Hepatocyte (in vitro differentiated cells): ENCODE data around the gene PPP3CA. TPM values are rescaled to one million over a fixed set of nuclear protein-coding genes. Genes with fewer than 3 reads are reported as not detected.

Source experiments
- DNase-seq: peaks from one replicate; pipeline ENCODE4 v3.0.0-alpha.2; 2016; ENCODE audit warnings: low spot score
- H2AFZ ChIP-seq: fragments of 200-600 bp; sonication (generic); 2 replicates; pipeline ENCODE4 v1.6.0; 2016; ENCODE audit warnings: antibody characterized with exemption, mild to moderate bottlenecking
- H3K27ac ChIP-seq: fragments of 200-600 bp; sonication (generic); 2 replicates; pipeline ENCODE4 v1.5.1; 2016; ENCODE audit warnings: mild to moderate bottlenecking
- H3K27me3 ChIP-seq: fragments of 200-600 bp; sonication (generic); 2 replicates; pipeline ENCODE4 v1.6.1; 2016
- H3K36me3 ChIP-seq: fragments of 200-600 bp; sonication (generic); replicated peaks from 2 replicates; pipeline ENCODE4 v1.5.1; 2016; ENCODE audit warnings: low read depth; ENCODE audit not compliant: insufficient read depth
- H3K4me1 ChIP-seq: fragments of 200-600 bp; sonication (generic); 2 replicates; pipeline ENCODE4 v1.5.1; 2016; ENCODE audit warnings: mild to moderate bottlenecking, moderate library complexity; ENCODE audit not compliant: insufficient read depth
- H3K4me2 ChIP-seq: fragments of 200-600 bp; sonication (generic); 2 replicates; pipeline ENCODE4 v1.6.0; 2016
- H3K4me3 ChIP-seq: fragments of 200-600 bp; sonication (generic); 2 replicates; pipeline ENCODE4 v1.5.1; 2016; ENCODE audit warnings: mild to moderate bottlenecking
- H3K79me2 ChIP-seq: fragments of 200-600 bp; sonication (generic); 2 replicates; pipeline ENCODE4 v1.6.0; 2017; ENCODE audit warnings: mild to moderate bottlenecking
- H3K9me2 ChIP-seq: fragments of 200-600 bp; sonication (generic); replicated peaks from 2 replicates; pipeline ENCODE4 v1.6.0; 2017; ENCODE audit warnings: mild to moderate bottlenecking; ENCODE audit not compliant: insufficient read depth
- H3K9me3 ChIP-seq: fragments of 200-600 bp; sonication (generic); 2 replicates; pipeline ENCODE4 v1.5.1; 2016; ENCODE audit warnings: low read depth, mild to moderate bottlenecking
- H4K20me1 ChIP-seq: fragments of 200-600 bp; sonication (generic); 2 replicates; pipeline ENCODE4 v1.6.0; 2016; ENCODE audit warnings: mild to moderate bottlenecking; ENCODE audit not compliant: insufficient read depth, poor library complexity, severe bottlenecking
- CTCF ChIP-seq: fragments of 200-600 bp; sonication (generic); IDR thresholded peaks from 2 replicates; pipeline ENCODE4 v1.5.1; 2016; ENCODE audit warnings: antibody characterized with exemption, mild to moderate bottlenecking; ENCODE audit not compliant: poor library complexity
- EZH2 ChIP-seq: fragments of 200-600 bp; sonication (generic); IDR thresholded peaks from 2 replicates; pipeline ENCODE4 v1.6.1; 2016; ENCODE audit warnings: antibody characterized with exemption, mild to moderate bottlenecking, borderline replicate concordance
- EZH2phosphoT487 ChIP-seq: fragments of 200-600 bp; sonication (generic); IDR thresholded peaks from one replicate; pipeline ENCODE4 v1.6.1; 2018; ENCODE audit warnings: antibody characterized with exemption, mild to moderate bottlenecking, low read depth, moderate library complexity; ENCODE audit not compliant: unreplicated experiment, severe bottlenecking
- WGBS: methylation state at CpG from one replicate; pipeline ENCODE4 v1.1.6; 2016; ENCODE audit warnings: low lambda C conversion rate; ENCODE audit errors: missing lambda C conversion rate; 5-methylcytosine and 5-hydroxymethylcytosine counted together
- polyA plus RNA-seq: library from polyadenylated mRNA; unstranded; fragments of >200 nt; fragmentation: Nextera tagmentation; extraction: Ambion mirVana; gene quantifications from 2 replicates; pipeline ENCODE4 v1.2.1, GENCODE V29; 2016
- total RNA-seq: library from RNA; depleted of rRNA; stranded (reverse); fragments of >200 nt; gene quantifications from 2 replicates; pipeline ENCODE4 v1.2.3, GENCODE V29; 2014

PPP3CA gene
- total and polyA plus RNA-seq, 2 experiments from 2014 or later, result 12.9 to 49.5 TPM

GRCh38 chr4:101304916-101305315, 42.4 kb downstream of the PPP3CA start:
- no peak overlapping the region for H2AFZ ChIP-seq
- H3K27ac ChIP-seq, result no peak overlapping the region
- H4K20me1 ChIP-seq, result no peaks in the 10 kb centered on the region
- TF ChIP-seq EZH2phosphoT487, result no peak
- no peak for TF ChIP-seq CTCF
- no peak for TF ChIP-seq EZH2
- H3K9me3 ChIP-seq, result no peaks in the 10 kb centered on the region
- H3K4me2 ChIP-seq, result no peak overlapping the region
- H3K4me1 ChIP-seq, result peaks cover 25% of the 10 kb centered on the region
- no peak for DNase-seq
- WGBS, result 36% methylated on average over 2 of the region's 2 CpGs
- H3K9me2 ChIP-seq, result no peaks in the 10 kb centered on the region
- peaks cover 91% of the 10 kb centered on the region for H3K79me2 ChIP-seq
- H3K4me3 ChIP-seq, result no peak overlapping the region
- no peaks in the 10 kb centered on the region for H3K27me3 ChIP-seq
- H3K36me3 ChIP-seq, result no peaks in the 10 kb centered on the region

- Histone ChIP-seq H3K9me3 (no peaks in the 10 kb centered on the region), H3K27ac (no peak overlapping the region), H3K4me2 (no peak overlapping the region), H3K9me2 (no peaks in the 10 kb centered on the region), H3K36me3 (no peaks in the 10 kb centered on the region), H3K4me3 (no peak overlapping the region), H3K27me3 (no peaks in the 10 kb centered on the region), H3K4me1 (no peaks in the 10 kb centered on the region), H2AFZ (no peak overlapping the region), H3K79me2 (peaks cover 87% of the 10 kb centered on the region), H4K20me1 (no peaks in the 10 kb centered on the region)
- DNase-seq, result no peak
- TF ChIP-seq EZH2 (no peak), CTCF (no peak), EZH2phosphoT487 (no peak)
- WGBS, result 96% methylated on average over 3 of the region's 3 CpGs
These were observed 47.3 kb downstream of the PPP3CA start for GRCh38 chr4:101299899-101300540.

GRCh38 chr4:101299021-101299420, 48.3 kb downstream of the PPP3CA start:
- 95% methylated on average over 2 of the region's 2 CpGs for WGBS
- Histone ChIP-seq H3K79me2 (peaks cover 91% of the 10 kb centered on the region), H2AFZ (no peak overlapping the region), H3K27me3 (no peaks in the 10 kb centered on the region), H3K36me3 (no peaks in the 10 kb centered on the region), H4K20me1 (no peaks in the 10 kb centered on the region), H3K27ac (no peak overlapping the region), H3K4me1 (no peaks in the 10 kb centered on the region), H3K9me3 (no peaks in the 10 kb centered on the region), H3K4me2 (no peak overlapping the region), H3K9me2 (no peaks in the 10 kb centered on the region), H3K4me3 (no peak overlapping the region)
- TF ChIP-seq EZH2, result no peak
- TF ChIP-seq CTCF, result no peak
- TF ChIP-seq EZH2phosphoT487, result no peak
- no peak for DNase-seq

GRCh38 chr4:101295691-101296090, 51.6 kb downstream of the PPP3CA start:
- no peak for DNase-seq
- H3K36me3 ChIP-seq, result no peaks in the 10 kb centered on the region
- no peak overlapping the region for H2AFZ ChIP-seq
- peaks cover 86% of the 10 kb centered on the region for H3K79me2 ChIP-seq
- no peaks in the 10 kb centered on the region for H3K27me3 ChIP-seq
- H3K9me3 ChIP-seq, result no peaks in the 10 kb centered on the region
- no peaks in the 10 kb centered on the region for H3K9me2 ChIP-seq
- H4K20me1 ChIP-seq, result peaks cover 6% of the 10 kb centered on the region
- TF ChIP-seq EZH2 (no peak), EZH2phosphoT487 (no peak), CTCF (no peak)
- H3K4me1 ChIP-seq, result no peaks in the 10 kb centered on the region
- H3K27ac ChIP-seq, result no peak overlapping the region
- H3K4me3 ChIP-seq, result no peak overlapping the region
- no peak overlapping the region for H3K4me2 ChIP-seq
